Neuronal stem cell (in vitro differentiated cells): ENCODE results near the gene SPSB1.

Experiments used
- DNase-seq: peaks from one replicate; pipeline ENCODE4 v3.0.0-alpha.2; 2013; ENCODE audit warnings: low spot score
- H2AFZ ChIP-seq: one replicate; pipeline ENCODE4 v1.6.1; 2013; ENCODE audit warnings: mild to moderate bottlenecking, low read length, inconsistent platforms
- H2AK5ac ChIP-seq: 2 replicates; pipeline ENCODE4 v1.6.1; 2013; ENCODE audit warnings: low read depth, mild to moderate bottlenecking, inconsistent platforms, low read length, moderate library complexity, mixed read lengths
- H2BK120ac ChIP-seq: 2 replicates; pipeline ENCODE4 v1.6.1; 2013; ENCODE audit warnings: low read depth, mild to moderate bottlenecking, inconsistent platforms, low read length, moderate library complexity, mixed read lengths
- H2BK12ac ChIP-seq: one replicate; pipeline ENCODE4 v1.6.1; 2013; ENCODE audit warnings: low read length, inconsistent platforms
- H2BK15ac ChIP-seq: 2 replicates; pipeline ENCODE4 v1.6.1; 2013; ENCODE audit warnings: mild to moderate bottlenecking, low read length, inconsistent platforms, mixed read lengths
- H2BK5ac ChIP-seq: one replicate; pipeline ENCODE4 v1.6.1; 2013; ENCODE audit warnings: inconsistent platforms, mild to moderate bottlenecking, low read length, moderate library complexity
- H3K14ac ChIP-seq: one replicate; pipeline ENCODE4 v1.6.1; 2013; ENCODE audit warnings: low read length, inconsistent platforms
- H3K18ac ChIP-seq: 2 replicates; pipeline ENCODE4 v1.6.1; 2013; ENCODE audit warnings: low read length, inconsistent platforms
- H3K23ac ChIP-seq: 2 replicates; pipeline ENCODE4 v1.6.1; 2013; ENCODE audit warnings: low read depth, mild to moderate bottlenecking, mixed read lengths, low read length, inconsistent platforms; ENCODE audit not compliant: poor library complexity
- H3K27ac ChIP-seq: replicated peaks from 3 replicates; pipeline ENCODE4 v1.5.1; 2013; ENCODE audit warnings: low read length, inconsistent platforms
- H3K27me3 ChIP-seq, 3 experiments: 2 replicates each; pipeline ENCODE4 v1.6.1; 2013; ENCODE audit warnings: low read length in 3 of 3, mild to moderate bottlenecking in 2 of 3, inconsistent platforms in 1 of 3, low read depth in 1 of 3, mixed read lengths in 1 of 3, moderate library complexity in 1 of 3; ENCODE audit not compliant: control insufficient read depth in 3 of 3, insufficient read depth in 3 of 3
- H3K36me3 ChIP-seq, 2 donors: replicated peaks in 1 of 2; 2 replicates each; pipeline ENCODE4 v1.6.1; 2013; ENCODE audit warnings: low read length in 2 of 2; ENCODE audit not compliant: control insufficient read depth in 2 of 2, insufficient read depth in 2 of 2
- H3K4ac ChIP-seq: 2 replicates; pipeline ENCODE4 v1.6.1; 2013; ENCODE audit warnings: inconsistent platforms, mild to moderate bottlenecking, low read length, moderate library complexity
- H3K4me1 ChIP-seq, 2 donors: 1 replicate in 1 of 2; 2 replicates in 1 of 2; pipeline ENCODE4 v1.6.1; 2013; ENCODE audit warnings: low read length in 2 of 2, low read depth in 1 of 2; ENCODE audit not compliant: control insufficient read depth in 2 of 2, insufficient read depth in 1 of 2
- H3K4me2 ChIP-seq: one replicate; pipeline ENCODE4 v1.6.1; 2013; ENCODE audit warnings: mild to moderate bottlenecking, low read length, inconsistent platforms; ENCODE audit not compliant: insufficient read depth, poor library complexity, severe bottlenecking
- H3K4me3 ChIP-seq, 2 donors: 2 replicates each; pipeline ENCODE4 v1.5.1; 2013; ENCODE audit warnings: low read length in 2 of 2, mild to moderate bottlenecking in 2 of 2, inconsistent platforms in 1 of 2, moderate library complexity in 1 of 2
- H3K79me1 ChIP-seq: one replicate; pipeline ENCODE4 v1.6.1; 2013; ENCODE audit warnings: low read depth, mild to moderate bottlenecking, inconsistent platforms, low read length, moderate library complexity
- H3K9ac ChIP-seq: one replicate; pipeline ENCODE4 v1.6.1; 2013; ENCODE audit warnings: mild to moderate bottlenecking, low read depth, low read length, inconsistent platforms; ENCODE audit not compliant: poor library complexity
- H3K9me3 ChIP-seq, 2 donors: replicated peaks in 1 of 2; 2 replicates each; pipeline versions ENCODE3 to v1.6.1; 2013; ENCODE audit warnings: low read length in 2 of 2, mild to moderate bottlenecking in 2 of 2, inconsistent platforms in 1 of 2, low read depth in 1 of 2, mixed read lengths in 1 of 2, moderate library complexity in 1 of 2; ENCODE audit not compliant: control insufficient read depth in 2 of 2, insufficient read depth in 1 of 2
- H4K8ac ChIP-seq: one replicate; pipeline ENCODE4 v1.6.1; 2013; ENCODE audit warnings: low read depth, mild to moderate bottlenecking, inconsistent platforms, low read length, moderate library complexity
- H4K91ac ChIP-seq: one replicate; pipeline ENCODE4 v1.6.1; 2013; ENCODE audit warnings: low read length, low read depth, mild to moderate bottlenecking, inconsistent platforms; ENCODE audit not compliant: poor library complexity
- WGBS, 2 donors: extraction: QIAGEN DNeasy Blood & Tissue Kit; methylation state at CpG; one replicate each; pipeline ENCODE4 v1.1.7; 2013; ENCODE audit warnings: missing lambda C conversion rate in 2 of 2, mixed read lengths in 1 of 2; ENCODE audit not compliant: insufficient read length in 2 of 2, insufficient replicate concordance in 1 of 2; ENCODE audit errors: extremely low coverage in 2 of 2; 5-methylcytosine and 5-hydroxymethylcytosine counted together

Gene SPSB1

GRCh38 chr1:9395018-9395417, 102.3 kb downstream of the SPSB1 start:
- Histone ChIP-seq H2BK12ac (no peak overlapping the region), H3K36me3 (no peaks in the 10 kb centered on the region), H3K27ac (no peak overlapping the region), H2BK5ac (no peak overlapping the region), H3K4me1 (peaks cover 0 to 8% of the 10 kb centered on the region in 2 donors), H3K4me2 (no peak overlapping the region), H2AK5ac (peak overlapping the region; percentile 1), H3K9me3 (peaks cover 0 to 7% of the 10 kb centered on the region in 2 donors), H3K4ac (no peak overlapping the region), H3K23ac (no peak overlapping the region), H2BK120ac (no peak overlapping the region), H4K8ac (no peak overlapping the region), H3K9ac (no peak overlapping the region), H3K18ac (no peak overlapping the region), H3K4me3 (no peak overlapping the region), H3K14ac (no peak overlapping the region), H2BK15ac (no peak overlapping the region), H2AFZ (no peak overlapping the region), H3K27me3 (peaks cover 0 to 12% (median 0%) of the 10 kb centered on the region in 3 experiments), H4K91ac (no peak overlapping the region), H3K79me1 (peaks cover 2% of the 10 kb centered on the region)
- no CpG with 5 or more reads among the region's 7 CpGs for WGBS, 2 donors
- no peak for DNase-seq

DNA sequence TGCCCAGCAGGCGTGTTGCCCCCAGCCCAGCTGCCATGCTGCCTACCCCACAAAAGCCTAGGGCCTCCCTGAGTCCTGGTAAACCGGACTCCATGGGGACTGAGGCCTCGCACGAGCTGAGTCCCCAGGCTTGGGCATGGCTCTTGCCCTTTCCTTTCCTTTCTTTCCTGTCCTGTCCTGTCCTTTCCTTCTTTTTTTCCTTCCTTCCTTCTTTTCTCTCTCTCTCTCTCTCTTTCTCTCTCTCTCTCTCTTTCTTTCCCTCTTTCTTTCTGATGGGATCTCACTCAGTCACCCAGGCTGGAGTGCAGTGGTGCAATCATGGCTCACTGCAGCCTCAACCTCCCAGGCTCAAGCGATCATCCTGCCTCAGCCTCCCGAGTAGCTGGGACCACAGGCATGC, 104.4 kb downstream of the SPSB1 start:
- Histone ChIP-seq H3K9ac (no peak overlapping the region), H2BK5ac (no peak overlapping the region), H2AK5ac (peak overlapping the region; percentile 91), H3K27ac (no peak overlapping the region), H3K4me3 (no peak overlapping the region), H3K4ac (no peak overlapping the region), H3K4me1 (peaks cover 0 to 9% of the 10 kb centered on the region in 2 donors), H4K91ac (no peak overlapping the region), H3K27me3 (peaks cover 0 to 18% (median 0%) of the 10 kb centered on the region in 3 experiments), H4K8ac (no peak overlapping the region), H3K36me3 (no peaks in the 10 kb centered on the region), H3K14ac (no peak overlapping the region), H2AFZ (no peak overlapping the region), H2BK12ac (no peak overlapping the region), H3K4me2 (no peak overlapping the region), H3K9me3 (peaks cover 0 to 8% of the 10 kb centered on the region in 2 donors), H3K23ac (no peak overlapping the region), H3K79me1 (peaks cover 2% of the 10 kb centered on the region), H2BK120ac (no peak overlapping the region), H2BK15ac (no peak overlapping the region), H3K18ac (no peak overlapping the region)
- WGBS, 2 donors, result no CpG with 5 or more reads among the region's 6 CpGs
- DNase-seq, result no peak

- H3K9me3 ChIP-seq, result peaks cover 0 to 8% of the 10 kb centered on the region in 2 donors
- no peaks in the 10 kb centered on the region for H3K36me3 ChIP-seq
- peak overlapping the region; percentile 64 for H3K18ac ChIP-seq
- H2BK120ac ChIP-seq, result no peak overlapping the region
- H3K27ac ChIP-seq, result no peak overlapping the region
- peak overlapping the region; percentile 66 for H2BK5ac ChIP-seq
- peak overlapping the region; percentile 17 for H3K23ac ChIP-seq
- H2BK15ac ChIP-seq, result peak overlapping the region; percentile 44
- no peak overlapping the region for H3K4me2 ChIP-seq
- H3K14ac ChIP-seq, result no peak overlapping the region
- H2BK12ac ChIP-seq, result peak overlapping the region; percentile 18
- H3K27me3 ChIP-seq, result peaks cover 0 to 20% (median 0%) of the 10 kb centered on the region in 3 experiments
- peak overlapping the region; percentile 53 for H3K9ac ChIP-seq
- DNase-seq, result no peak
- peak overlapping the region; percentile 94 for H2AK5ac ChIP-seq
- H4K8ac ChIP-seq, result peak overlapping the region; percentile 65
- peaks cover 2% of the 10 kb centered on the region for H3K79me1 ChIP-seq
- no peak overlapping the region for H3K4ac ChIP-seq
- no peak overlapping the region for H3K4me3 ChIP-seq
- H3K4me1 ChIP-seq, result peaks cover 0 to 9% of the 10 kb centered on the region in 2 donors
- WGBS, 2 donors, result no CpG with 5 or more reads among the region's 13 CpGs
- H2AFZ ChIP-seq, result peak overlapping the region; percentile 24
- no peak overlapping the region for H4K91ac ChIP-seq
Measured at GRCh38 chr1:9397997-9398526, 105.4 kb downstream of the SPSB1 start.

- WGBS, 2 donors, result no CpG with 5 or more reads among the region's 21 CpGs
- peak overlapping the region; percentile 66 for H3K4ac ChIP-seq
- peaks cover 0 to 8% of the 10 kb centered on the region in 2 donors for H3K9me3 ChIP-seq
- H3K18ac ChIP-seq, result peak overlapping the region; percentile 71
- no peak for DNase-seq
- H3K23ac ChIP-seq, result peak overlapping the region; percentile 85
- H2BK5ac ChIP-seq, result no peak overlapping the region
- H3K36me3 ChIP-seq, result no peaks in the 10 kb centered on the region
- no peak overlapping the region for H3K27ac ChIP-seq
- peak overlapping the region; percentile 71 for H3K14ac ChIP-seq
- peaks cover 0 to 20% (median 0%) of the 10 kb centered on the region in 3 experiments for H3K27me3 ChIP-seq
- H2BK15ac ChIP-seq, result no peak overlapping the region
- H2BK120ac ChIP-seq, result peak overlapping the region; percentile 47
- peaks cover 0 to 9% of the 10 kb centered on the region in 2 donors for H3K4me1 ChIP-seq
- H2AK5ac ChIP-seq, result peak overlapping the region; percentile 56
- H3K4me2 ChIP-seq, result peak overlapping the region; percentile 11
- H3K4me3 ChIP-seq, result no peak overlapping the region
- peaks cover 2% of the 10 kb centered on the region for H3K79me1 ChIP-seq
- no peak overlapping the region for H4K91ac ChIP-seq
- no peak overlapping the region for H3K9ac ChIP-seq
- no peak overlapping the region for H2BK12ac ChIP-seq
- H4K8ac ChIP-seq, result no peak overlapping the region
- H2AFZ ChIP-seq, result peak overlapping the region; percentile 28
Measured at GRCh38 chr1:9399510-9400424, 107.1 kb downstream of the SPSB1 start.
